HPDE6-E6E7 (cell line): ENCODE measurements around the gene HINT2.

Experiments
- DNase-seq: peaks from one replicate; pipeline ENCODE4 v3.0.0; 2011; ENCODE audit warnings: missing footprints; ENCODE audit errors: extremely low spot score

The HINT2 gene

GRCh38 chr9:35814841-35815543 is at the start of gene HINT2:
Gene HINT2, minus strand, starts transcription at chr9:35815042. Its CDS starts 63 bp downstream, at chr9:35814979.
- peak; percentile 98 for DNase-seq

DNA sequence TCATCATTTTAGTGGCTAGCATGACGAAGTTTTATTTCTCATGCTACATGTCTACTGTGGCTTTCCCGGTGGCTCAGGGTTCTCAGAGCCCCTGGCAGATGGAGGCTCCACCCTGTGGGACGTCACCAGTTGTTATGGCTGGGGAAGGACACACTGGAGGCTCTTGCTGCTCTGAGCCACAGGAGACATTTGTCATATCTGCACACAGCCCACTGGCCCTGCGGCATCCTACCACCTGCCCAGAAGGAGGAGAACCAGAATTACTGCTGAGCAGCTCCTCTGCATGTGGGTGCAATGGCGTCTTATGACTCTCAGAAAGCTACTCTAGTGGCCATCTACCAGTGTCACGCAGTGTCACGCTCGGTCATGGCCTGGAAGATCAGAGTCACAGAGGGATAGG is 48.7 kb upstream of the HINT2 start:
- no peak for DNase-seq

- DNase-seq: no peak
Observed at GRCh38 chr9:35862328-35862727, 47.5 kb upstream of the HINT2 start.

GRCh38 chr9:35861161-35861897 is 46.5 kb upstream of the HINT2 start:
- no peak for DNase-seq

- DNase-seq: no peak
Observed at GRCh38 chr9:35859990-35860339, 45.1 kb upstream of the HINT2 start.

DNA sequence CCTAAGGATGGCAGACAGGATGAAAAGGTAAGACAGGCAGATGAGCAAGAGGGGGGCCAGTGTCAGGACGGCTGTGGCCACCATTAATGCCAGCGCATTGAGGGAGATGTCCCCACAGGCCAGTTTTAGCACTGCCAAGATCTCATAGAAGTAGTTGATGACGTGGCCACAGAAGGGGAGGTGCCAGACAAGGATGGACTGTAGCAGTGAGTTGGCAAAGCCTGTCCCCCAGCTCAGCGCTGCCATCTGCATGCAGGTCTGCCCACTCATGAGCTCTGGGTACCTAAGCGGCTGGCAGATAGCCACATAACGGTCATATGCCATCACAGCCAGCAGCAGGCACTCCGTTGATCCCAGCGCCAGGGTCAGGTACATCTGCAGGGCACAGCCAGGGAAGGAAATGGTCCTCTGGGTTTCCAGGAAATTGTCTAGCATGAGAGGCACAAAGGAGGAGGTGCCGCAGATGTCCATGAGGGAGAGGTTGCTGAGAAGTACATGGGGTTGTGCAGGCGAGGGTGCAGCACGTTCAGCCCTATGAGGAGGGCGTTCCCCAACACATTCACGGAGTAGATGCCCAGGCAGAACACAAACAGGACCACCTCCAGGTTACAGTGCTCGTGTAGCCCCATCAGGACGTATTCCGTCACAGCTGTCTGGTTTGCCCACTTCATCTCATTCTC is 44.6 kb upstream of the HINT2 start:
- no peak for DNase-seq

GRCh38 chr9:35858458-35858857 is 43.6 kb upstream of the HINT2 start:
- DNase-seq: no peak

DNA sequence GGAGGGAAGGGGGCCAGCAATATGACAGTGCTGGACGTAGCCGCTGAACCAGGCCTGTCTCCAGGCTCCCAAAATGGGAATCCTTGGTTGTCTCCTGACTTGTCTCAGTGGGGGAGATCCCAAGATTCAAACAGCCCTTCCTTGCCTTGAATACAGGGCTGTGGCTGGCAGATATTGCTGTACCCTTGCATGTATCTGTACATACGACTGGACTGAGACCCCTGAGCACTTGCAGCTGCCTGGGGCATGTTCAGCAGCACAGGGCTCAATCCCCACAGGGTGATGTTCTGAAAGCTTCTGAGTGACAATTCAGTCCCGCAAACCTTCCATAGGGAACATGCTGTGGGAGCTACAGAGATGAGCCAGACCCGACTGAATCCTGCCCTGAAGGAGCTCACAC is 42.0 kb upstream of the HINT2 start:
- no peak for DNase-seq

DNA sequence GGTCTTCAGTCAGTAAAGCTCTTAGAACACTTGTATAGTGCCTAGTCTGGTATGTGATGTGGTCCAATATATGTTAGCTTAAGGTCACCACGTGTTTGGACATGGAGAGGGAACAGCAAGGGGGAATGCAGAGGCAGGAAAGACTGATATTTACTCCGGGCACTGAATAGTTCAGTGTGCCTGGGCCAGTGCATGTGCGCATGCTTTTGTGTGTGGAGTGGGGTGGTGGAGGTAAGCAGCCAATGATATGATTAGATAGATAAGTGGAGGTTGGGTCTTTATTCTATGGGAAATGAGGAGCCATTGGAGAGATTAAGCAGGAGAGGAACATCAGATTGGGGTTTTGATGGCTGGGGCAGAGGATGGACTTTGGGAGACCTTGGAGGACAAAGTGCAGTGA is 41.4 kb upstream of the HINT2 start:
- no peak for DNase-seq

- no peak for DNase-seq
Observed at GRCh38 chr9:35854091-35854762, 39.4 kb upstream of the HINT2 start.

GRCh38 chr9:35852876-35853865 is 38.3 kb upstream of the HINT2 start:
- DNase-seq: no peak

- no peak for DNase-seq
Observed at GRCh38 chr9:35852267-35852815, 37.5 kb upstream of the HINT2 start.

DNA sequence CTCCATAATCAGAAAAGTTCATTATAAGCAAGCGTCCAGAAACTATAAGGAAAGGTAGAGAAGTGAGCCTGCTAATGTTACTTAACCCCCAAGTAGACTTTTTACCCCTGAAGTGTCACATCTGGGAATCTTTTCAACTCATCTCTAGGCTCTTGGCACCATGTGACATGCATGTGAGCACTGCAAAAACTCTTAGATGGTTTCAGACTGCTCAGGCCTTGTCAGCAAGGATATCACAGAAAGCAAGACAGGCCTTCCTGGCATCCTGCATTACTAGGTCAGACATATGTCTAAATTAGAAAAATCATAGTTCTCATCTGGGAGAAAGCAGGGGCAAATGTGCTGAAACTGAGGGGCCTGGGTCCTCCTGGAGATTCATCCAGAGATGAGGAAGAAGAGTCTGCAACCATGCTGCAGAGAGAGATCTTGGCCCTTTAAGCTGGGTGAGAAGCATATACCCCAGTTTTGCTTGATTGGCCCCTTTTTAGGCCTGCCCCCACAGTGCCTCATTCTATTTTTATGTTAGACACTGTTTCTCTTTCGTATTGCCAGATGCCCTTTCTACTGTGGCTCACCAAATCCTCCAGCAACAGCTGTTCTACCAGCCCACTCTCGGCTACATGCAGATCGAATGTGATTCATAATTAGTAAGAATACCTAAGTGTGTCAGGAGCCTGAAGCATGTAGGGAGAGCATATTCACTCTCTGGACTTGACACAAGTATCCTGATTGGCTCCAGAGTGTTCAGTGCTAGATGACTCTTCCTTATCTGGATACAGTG is 33.1 kb upstream of the HINT2 start:
- DNase-seq: peak; percentile 86

- no peak for DNase-seq
Observed at GRCh38 chr9:35845824-35846771, 31.3 kb upstream of the HINT2 start.

- peak; percentile 72 for DNase-seq
Observed at GRCh38 chr9:35844628-35845270, 29.9 kb upstream of the HINT2 start.

GRCh38 chr9:35842795-35843194 is 28.0 kb upstream of the HINT2 start:
- DNase-seq: no peak

- no peak for DNase-seq
Observed at GRCh38 chr9:35842020-35842745, 27.3 kb upstream of the HINT2 start.

DNA sequence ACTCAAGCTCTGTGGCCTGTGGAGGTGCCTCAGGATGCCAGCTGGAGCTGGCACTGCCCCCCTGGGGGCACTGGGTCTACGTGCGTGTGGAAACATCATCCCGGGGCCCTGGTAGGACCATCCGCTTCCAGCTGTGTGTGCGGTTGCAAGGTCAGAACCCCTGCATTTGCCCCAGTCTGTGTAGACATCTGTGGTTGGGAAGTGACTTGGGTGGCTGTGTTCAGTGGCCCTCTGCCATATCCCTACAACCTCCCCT is 26.7 kb upstream of the HINT2 start:
- no peak for DNase-seq
